ENCODE measurements around the gene NAB2. TPM values are rescaled to one million over a fixed set of nuclear protein-coding genes. Genes with fewer than 3 reads are reported as not detected.

NAB2 gene
- total RNA-seq, 1 experiment from 2014 or later = 17.4 TPM

- H3K9me2 ChIP-seq (replicated peaks; ENCODE audit: low read length) = no peaks in the 10 kb centered on the region
- H3K27ac ChIP-seq (ENCODE audit: low read length) = no peak overlapping the region
- 0 out of 2 replicates have a peak, but pooled peaks cover 5% of the 10 kb centered on the region for H3K4me1 ChIP-seq (ENCODE audit: insufficient read depth, low read length)
- H4K20me1 ChIP-seq (ENCODE audit: low read length) = no peaks in the 10 kb centered on the region
- intact Hi-C loops (cut with micrococcal nuclease) = no loop called here
- H3K79me2 ChIP-seq (ENCODE audit: low read length) = no peaks in the 10 kb centered on the region
- H3K4me3 ChIP-seq (ENCODE audit: low read length) = no peak overlapping the region
- TF ChIP-seq EZH2phosphoT487 (IDR thresholded peaks at IDR 0.05; ENCODE audit: borderline replicate concordance, low read length) (no peak), EZH2 (IDR thresholded peaks at IDR 0.05; ENCODE audit: low read length, unreplicated experiment) (no peak), CTCF (conservative IDR thresholded peaks at IDR 0.05; ENCODE audit: low read depth, low read length) (no peak)
- ChIA-PET POLR2A (ENCODE audit: unreplicated experiment) (no interaction called here), CTCF (no interaction called here)
- ATAC-seq (no peak), DNase-seq (no peak)
- no peaks in the 10 kb centered on the region for H3K9me3 ChIP-seq (ENCODE audit: low read length)
- H3F3A ChIP-seq (ENCODE audit: low read length, unreplicated experiment) = no peaks in the 10 kb centered on the region
- no peaks in the 10 kb centered on the region for H3K27me3 ChIP-seq (ENCODE audit: low read length)
- BruUV-seq (replicated peaks) = no TSS peak
- no peaks in the 10 kb centered on the region for H3K36me3 ChIP-seq (ENCODE audit: low read depth, low read length)
- H3K9ac ChIP-seq (ENCODE audit: low read length) = no peak overlapping the region
- H3K4me2 ChIP-seq (ENCODE audit: low read length) = no peak overlapping the region
- H2AFZ ChIP-seq (ENCODE audit: low read length) = no peak overlapping the region
Observed at GRCh38 chr12:57142121-57142520, 53.2 kb downstream of the NAB2 start.

- no peak for ATAC-seq
- Histone ChIP-seq H3F3A (ENCODE audit: low read length, unreplicated experiment) (no peaks in the 10 kb centered on the region), H3K4me3 (ENCODE audit: low read length) (no peak overlapping the region), H3K27me3 (ENCODE audit: low read length) (no peaks in the 10 kb centered on the region), H2AFZ (ENCODE audit: low read length) (no peak overlapping the region), H4K20me1 (ENCODE audit: low read length) (no peaks in the 10 kb centered on the region), H3K79me2 (ENCODE audit: low read length) (no peaks in the 10 kb centered on the region), H3K4me1 (ENCODE audit: insufficient read depth, low read length) (peaks cover 7% of the 10 kb centered on the region; the same call in 1 of the 2 replicates), H3K9me2 (replicated peaks; ENCODE audit: low read length) (no peaks in the 10 kb centered on the region), H3K9me3 (ENCODE audit: low read length) (no peaks in the 10 kb centered on the region), H3K27ac (ENCODE audit: low read length) (no peak overlapping the region), H3K36me3 (ENCODE audit: low read depth, low read length) (no peaks in the 10 kb centered on the region), H3K4me2 (ENCODE audit: low read length) (no peak overlapping the region), H3K9ac (ENCODE audit: low read length) (no peak overlapping the region)
- ChIA-PET POLR2A (ENCODE audit: unreplicated experiment) (no interaction called here), CTCF (no interaction called here)
- TF ChIP-seq CTCF (conservative IDR thresholded peaks at IDR 0.05; ENCODE audit: low read depth, low read length) (no peak), EZH2phosphoT487 (IDR thresholded peaks at IDR 0.05; ENCODE audit: borderline replicate concordance, low read length) (no peak), EZH2 (IDR thresholded peaks at IDR 0.05; ENCODE audit: low read length, unreplicated experiment) (no peak)
- intact Hi-C loops (cut with micrococcal nuclease) = no loop called here
- BruUV-seq (replicated peaks) = no TSS peak
- DNase-seq = no peak
Observed at GRCh38 chr12:57142727-57143126, 53.8 kb downstream of the NAB2 start.

- Histone ChIP-seq H3K27ac (ENCODE audit: low read length) (no peak overlapping the region), H3K79me2 (ENCODE audit: low read length) (no peaks in the 10 kb centered on the region), H2AFZ (ENCODE audit: low read length) (no peak overlapping the region), H4K20me1 (ENCODE audit: low read length) (no peaks in the 10 kb centered on the region), H3K4me3 (ENCODE audit: low read length) (no peak overlapping the region), H3F3A (ENCODE audit: low read length, unreplicated experiment) (no peaks in the 10 kb centered on the region), H3K9me2 (replicated peaks; ENCODE audit: low read length) (no peaks in the 10 kb centered on the region), H3K4me1 (ENCODE audit: insufficient read depth, low read length) (peaks cover 10% of the 10 kb centered on the region; the same call in 1 of the 2 replicates), H3K9me3 (ENCODE audit: low read length) (no peaks in the 10 kb centered on the region), H3K9ac (ENCODE audit: low read length) (no peak overlapping the region), H3K27me3 (ENCODE audit: low read length) (no peaks in the 10 kb centered on the region), H3K4me2 (ENCODE audit: low read length) (no peak overlapping the region), H3K36me3 (ENCODE audit: low read depth, low read length) (no peaks in the 10 kb centered on the region)
- DNase-seq (no peak), ATAC-seq (no peak)
- ChIA-PET CTCF (no interaction called here), POLR2A (ENCODE audit: unreplicated experiment) (no interaction called here)
- TF ChIP-seq EZH2phosphoT487 (IDR thresholded peaks at IDR 0.05; ENCODE audit: borderline replicate concordance, low read length) = no peak
- TF ChIP-seq CTCF (conservative IDR thresholded peaks at IDR 0.05; ENCODE audit: low read depth, low read length) = no peak
- TF ChIP-seq EZH2 (IDR thresholded peaks at IDR 0.05; ENCODE audit: low read length, unreplicated experiment) = no peak
- intact Hi-C loops (cut with micrococcal nuclease) = no loop called here
- no TSS peak for BruUV-seq (replicated peaks)
Observed at GRCh38 chr12:57143454-57143853, 54.5 kb downstream of the NAB2 start.

Other genes with a start within 250 kb of the NAB2 start
- not detected in 2 replicates for gene SDR9C7, start 154.7 kb upstream of the NAB2 start, total RNA-seq (2014; rRNA removed)
- gene RDH16, start 131.5 kb upstream of the NAB2 start, total RNA-seq (2014; rRNA removed) = 0.73 and 0.86 TPM in 2 replicates
- gene ZBTB39, start 82.6 kb upstream of the NAB2 start, total RNA-seq (2014; rRNA removed) = 3.6 and 4.8 TPM in 2 replicates
- gene TAC3, start 72.6 kb upstream of the NAB2 start, total RNA-seq (2014; rRNA removed) = not detected in 2 replicates
- gene MYO1A, start 39.0 kb upstream of the NAB2 start, total RNA-seq (2014; rRNA removed) = 0.17 TPM in 1 of 2 replicates, not detected in the other
- 16.4 and 18.3 TPM in 2 replicates for gene NEMP1, start 10.3 kb upstream of the NAB2 start, total RNA-seq (2014; rRNA removed)
- 20.8 and 28.4 TPM in 2 replicates for gene STAT6, start 22.2 kb downstream of the NAB2 start, total RNA-seq (2014; rRNA removed)
- gene LRP1, start 39.4 kb downstream of the NAB2 start, total RNA-seq (2014; rRNA removed) = 14.7 and 21.8 TPM in 2 replicates
- gene LRP1-AS, start 58.5 kb downstream of the NAB2 start, total RNA-seq (2014; rRNA removed) = not detected in 2 replicates
- 10.7 and 15.1 TPM in 2 replicates for gene NXPH4, start 127.7 kb downstream of the NAB2 start, total RNA-seq (2014; rRNA removed)
- gene SHMT2, start 140.6 kb downstream of the NAB2 start, total RNA-seq (2014; rRNA removed) = 210 and 263 TPM in 2 replicates
- 1.4 and 1.8 TPM in 2 replicates for gene STAC3, start 162.1 kb downstream of the NAB2 start, total RNA-seq (2014; rRNA removed)